SK-N-DZ (cell line): Measurements from ENCODE around the gene MYO1E.
"Not testable (repeated sequence)": the region's sequence is repeated elsewhere in the genome, so short reads cannot be mapped to it uniquely, and the experiment has no call there.

ENCODE experiments used
- DNase-seq: peaks from one replicate; pipeline ENCODE4 v3.0.0-alpha.2; 2015; ENCODE audit warnings: low spot score

Gene MYO1E

GRCh38 chr15:59387196-59387878, 14.7 kb upstream of the MYO1E start:
- not testable (repeated sequence) for DNase-seq

DNA sequence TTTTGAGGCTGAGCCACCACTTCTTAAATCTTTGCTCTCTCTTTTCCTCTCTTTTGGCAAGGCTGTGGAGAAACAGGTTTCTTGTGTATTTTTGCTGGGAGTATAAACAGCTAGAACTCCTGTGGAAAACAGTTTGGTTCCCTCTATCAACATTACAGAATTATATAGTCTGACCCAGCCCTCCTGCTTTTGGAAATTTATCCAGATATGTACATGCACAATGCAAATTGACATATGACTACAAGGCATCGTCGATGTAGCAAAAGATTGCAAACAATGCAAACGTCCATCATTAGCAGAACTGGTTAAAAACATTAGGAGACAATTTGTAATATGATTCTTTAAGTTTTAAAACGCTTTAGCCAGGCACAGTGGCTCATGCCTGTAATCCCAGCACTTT, 12.5 kb upstream of the MYO1E start:
- no peak for DNase-seq

DNA sequence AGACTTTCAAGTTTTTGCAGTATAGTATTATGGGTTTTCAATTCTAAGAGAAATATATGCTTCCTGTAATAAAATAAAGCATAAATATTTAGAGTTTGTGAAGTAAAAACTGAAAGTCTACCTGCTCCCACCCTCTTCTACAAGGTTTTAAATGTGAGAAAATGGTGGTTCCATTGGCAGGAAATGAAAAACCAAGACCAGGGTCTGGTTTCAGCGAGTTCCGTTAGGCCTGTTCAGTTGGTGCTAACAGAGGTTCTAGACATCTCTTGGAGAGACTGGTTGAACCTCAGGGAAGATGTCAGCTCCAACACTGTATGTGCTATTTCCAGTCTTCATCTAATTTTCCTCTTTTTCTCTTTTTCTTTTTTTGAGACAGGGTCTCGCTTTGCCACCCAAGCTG, 11.8 kb upstream of the MYO1E start:
- DNase-seq = no peak

DNA sequence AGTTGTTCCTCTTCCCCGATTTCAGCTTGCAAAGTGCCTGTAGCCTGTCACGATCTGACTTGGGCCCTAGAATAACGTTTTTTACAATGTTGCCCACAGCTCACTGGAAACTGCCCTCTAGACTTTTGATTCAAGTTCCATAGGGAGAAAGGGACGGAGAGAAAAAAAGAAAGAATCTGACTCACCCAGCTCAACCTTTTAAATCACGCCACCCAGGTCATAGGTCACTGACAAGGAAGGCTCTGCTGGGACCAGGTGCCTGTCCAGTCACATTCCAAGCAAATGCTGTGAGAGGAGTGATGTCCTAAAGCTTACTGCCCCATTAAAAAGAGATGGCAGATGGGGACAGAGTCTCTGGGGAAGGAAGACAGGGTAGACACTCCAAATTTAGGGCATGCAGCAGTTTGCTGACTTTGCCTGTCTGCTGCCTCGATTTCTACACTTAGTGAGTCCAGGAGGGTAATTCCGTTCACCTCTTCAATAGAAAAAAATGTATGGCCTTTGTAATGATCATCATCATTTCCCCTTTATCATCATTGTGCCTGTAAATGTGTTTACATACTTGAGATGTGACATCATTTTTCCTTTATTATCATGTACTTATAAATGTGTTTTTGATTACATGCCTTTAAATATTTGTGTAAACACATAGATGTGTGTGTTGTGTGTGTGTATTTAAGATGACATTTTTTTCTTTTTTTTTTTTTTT, 8.4 kb upstream of the MYO1E start:
- DNase-seq = no peak

GRCh38 chr15:59379531-59379930, 6.9 kb upstream of the MYO1E start:
- DNase-seq = no peak

DNA sequence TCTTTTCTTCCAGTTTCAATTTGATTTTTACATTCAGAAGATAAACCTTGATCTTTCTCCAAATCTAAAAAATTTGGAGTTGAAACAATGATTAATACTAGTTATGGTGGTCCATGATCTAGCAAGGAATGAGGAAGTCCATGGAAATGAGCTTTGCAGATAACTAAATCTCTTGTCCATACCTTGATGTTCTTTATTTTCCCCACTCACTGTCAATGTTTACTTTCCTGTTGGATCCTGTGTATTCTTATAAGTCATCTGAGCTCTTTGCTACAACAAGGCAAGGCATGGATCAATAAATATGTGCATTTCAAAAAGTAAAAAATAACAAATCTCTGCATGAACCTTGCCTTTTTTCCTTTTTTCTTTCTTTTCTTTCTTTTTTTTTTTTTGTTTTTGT, 6.2 kb upstream of the MYO1E start:
- DNase-seq = no peak

GRCh38 chr15:59377924-59378323, 5.3 kb upstream of the MYO1E start:
- no peak for DNase-seq

GRCh38 chr15:59376733-59377132, 4.1 kb upstream of the MYO1E start:
- no peak for DNase-seq

DNA sequence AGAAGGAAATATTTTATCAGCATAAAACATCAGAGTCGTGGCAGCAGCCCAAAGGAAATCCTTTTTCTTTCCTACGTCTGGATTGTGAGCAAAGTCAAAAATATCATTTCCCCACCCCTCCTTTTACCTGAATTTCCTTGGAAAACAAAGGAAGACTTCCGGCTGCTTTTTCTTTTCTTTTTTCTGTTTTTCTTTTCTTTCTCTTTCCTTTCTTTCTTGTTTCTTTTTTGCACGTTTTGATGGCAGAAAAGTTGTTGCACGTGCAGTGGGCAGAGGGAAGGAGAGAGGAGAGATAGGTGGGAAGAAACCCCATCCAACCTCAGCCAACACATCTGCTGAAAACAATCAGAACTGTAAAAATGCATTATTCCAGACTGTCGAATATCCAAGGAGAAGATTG, 544 bp upstream of the MYO1E start:
- DNase-seq = no peak

- DNase-seq = no peak
Measured at GRCh38 chr15:59371458-59372351, 966 bp downstream of the MYO1E start.

- DNase-seq = no peak
Measured at GRCh38 chr15:59369597-59369996, 3.1 kb downstream of the MYO1E start.

DNA sequence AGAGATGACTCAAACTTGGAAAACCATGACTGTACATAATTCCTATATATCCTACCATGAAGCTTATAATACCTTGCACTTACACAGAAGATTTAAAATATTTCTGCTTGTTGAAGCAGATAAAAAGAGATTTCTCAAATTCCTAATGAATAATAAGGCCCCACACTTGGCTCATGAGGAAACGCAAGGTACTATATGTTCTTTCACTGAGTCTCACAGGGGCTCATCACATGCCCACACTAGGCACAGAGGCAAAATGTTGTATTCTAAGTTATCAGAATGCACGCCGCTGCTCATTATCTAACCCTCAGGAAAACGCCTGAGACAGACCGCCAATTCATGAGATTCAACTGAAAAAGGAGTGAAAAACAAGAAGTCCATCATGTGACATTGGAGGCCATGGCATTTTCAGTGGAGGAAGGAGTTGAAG, 5.6 kb downstream of the MYO1E start:
- DNase-seq = no peak

DNA sequence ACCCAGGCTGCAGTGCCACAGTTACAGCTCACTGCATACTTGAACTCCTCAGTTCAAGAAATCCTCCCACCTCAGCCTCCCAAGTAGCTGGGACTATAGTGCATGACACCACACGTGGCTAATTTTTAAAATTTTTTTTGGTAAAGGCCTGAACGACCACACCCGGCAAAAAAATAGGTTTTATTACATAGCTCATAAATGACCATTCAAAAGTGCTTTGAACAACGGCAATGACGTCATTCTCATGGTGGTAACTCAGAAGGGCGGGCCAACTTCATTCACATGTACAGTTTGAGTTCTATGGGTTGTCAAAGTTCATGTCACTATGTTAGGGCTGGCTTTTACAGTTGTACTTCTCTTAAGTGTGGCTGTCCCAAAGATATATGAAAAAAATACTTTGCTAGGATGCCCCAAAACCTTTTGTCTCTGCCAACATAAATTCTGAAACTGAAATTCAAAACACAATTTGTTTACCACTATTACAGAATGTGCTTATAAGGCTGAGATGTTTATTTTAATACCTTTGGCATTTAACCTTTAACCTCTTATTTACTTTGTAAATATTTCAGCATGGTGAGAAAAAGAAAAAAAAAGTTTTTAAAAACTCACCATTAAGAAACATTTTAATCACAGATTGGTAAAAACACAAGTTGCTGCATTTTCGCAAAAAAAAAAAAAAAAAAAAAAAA, 6.2 kb downstream of the MYO1E start:
- DNase-seq = no peak

- DNase-seq = no peak
Measured at GRCh38 chr15:59364248-59364647, 8.4 kb downstream of the MYO1E start.

- no peak for DNase-seq
Measured at GRCh38 chr15:59362331-59362730, 10.3 kb downstream of the MYO1E start.

DNA sequence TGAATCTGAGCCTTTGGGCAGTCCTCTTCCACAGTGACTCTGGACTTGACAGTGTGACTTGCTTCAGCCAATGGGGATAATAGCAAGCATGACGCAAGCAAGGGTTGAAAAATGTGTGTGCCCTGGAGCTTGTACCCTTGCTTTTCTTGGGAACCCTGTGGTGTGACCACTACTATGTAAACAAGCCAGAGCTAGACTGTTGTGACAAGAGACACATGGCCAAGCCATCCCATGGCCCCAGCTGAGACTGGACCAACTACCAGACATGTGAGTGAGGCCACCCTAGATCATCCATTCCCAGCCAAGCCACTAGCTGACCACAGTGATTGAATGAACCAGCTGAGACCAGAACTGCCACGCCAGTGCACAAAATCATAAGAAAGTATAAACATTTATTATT, 11.8 kb downstream of the MYO1E start:
- no peak for DNase-seq

DNA sequence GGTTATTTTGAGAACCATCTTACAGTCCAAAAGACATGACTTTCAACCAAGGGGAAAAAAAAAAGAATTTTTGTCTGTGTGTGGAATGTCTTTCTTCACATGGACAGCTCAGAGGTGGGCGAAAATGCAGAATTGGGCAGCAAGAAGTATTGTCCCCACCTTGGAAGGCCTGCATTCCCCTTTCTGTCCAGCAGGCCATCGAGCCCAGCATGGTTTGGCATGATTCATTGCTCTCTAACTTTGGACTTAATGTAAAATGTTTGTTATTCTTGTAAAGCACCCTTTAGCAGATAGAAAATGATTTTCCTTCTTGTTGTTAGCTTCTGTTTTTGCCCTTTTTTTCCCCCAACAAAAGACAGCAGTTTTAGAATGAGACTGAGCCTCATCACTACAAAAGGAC, 12.4 kb downstream of the MYO1E start:
- no peak for DNase-seq

- DNase-seq = no peak
Measured at GRCh38 chr15:59355730-59356129, 16.9 kb downstream of the MYO1E start.

DNA sequence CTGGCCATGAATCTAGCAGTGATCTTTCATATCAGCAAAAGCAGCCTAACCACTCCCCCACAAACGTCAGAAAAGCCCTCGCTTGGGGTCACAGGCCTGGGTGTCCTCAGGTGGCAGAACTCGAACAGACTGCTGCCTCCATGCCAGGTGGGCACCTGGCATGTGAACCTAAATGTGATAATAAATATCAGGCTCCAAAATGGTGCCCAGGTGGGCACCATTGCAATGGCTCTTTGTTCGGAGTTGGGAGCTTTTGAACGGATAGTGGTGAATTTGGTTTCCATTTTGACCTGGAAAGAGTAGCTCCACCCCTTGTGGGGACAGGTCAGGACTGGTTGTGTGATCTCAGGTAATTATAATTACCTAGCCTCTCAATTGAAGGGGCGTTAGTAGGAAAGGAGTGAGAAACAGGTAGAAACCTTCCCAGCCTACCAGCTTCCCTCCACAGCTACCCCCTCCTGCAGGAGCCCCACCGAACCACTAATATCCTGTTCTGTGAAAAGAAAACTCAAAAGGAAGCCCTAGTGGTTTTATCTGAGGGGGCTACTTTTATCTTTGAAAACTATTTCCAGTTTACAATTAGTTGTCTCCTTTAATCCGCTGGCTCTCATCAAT, 18.1 kb downstream of the MYO1E start:
- DNase-seq = no peak

GRCh38 chr15:59353994-59354416, 18.7 kb downstream of the MYO1E start:
- no peak for DNase-seq

DNA sequence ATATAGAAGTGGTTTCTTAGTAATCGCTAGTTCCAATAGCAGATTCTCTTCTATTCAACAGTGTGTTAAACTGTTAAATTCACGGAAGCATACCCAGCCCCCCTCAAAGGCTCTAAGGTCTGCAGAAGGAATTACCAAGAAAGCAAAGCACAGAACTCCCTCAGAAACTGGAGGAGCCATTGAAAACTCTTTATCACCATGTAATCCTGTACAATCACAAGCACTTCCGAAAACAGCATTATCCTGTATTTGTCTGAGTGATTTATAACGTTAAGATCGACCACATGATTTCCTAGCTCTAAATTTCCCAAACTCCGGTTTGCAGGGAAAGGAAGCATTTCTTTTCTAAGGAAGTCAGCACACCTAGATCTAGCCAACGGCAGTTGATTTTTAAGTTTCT, 20.0 kb downstream of the MYO1E start:
- no peak for DNase-seq
